DMS79 (cell line): ENCODE measurements around the gene PLEKHH2.

Experiments used
- DNase-seq: peaks from one replicate; lab custom pipeline; 2025; lab: John Stamatoyannopoulos, UW

Gene PLEKHH2

DNA sequence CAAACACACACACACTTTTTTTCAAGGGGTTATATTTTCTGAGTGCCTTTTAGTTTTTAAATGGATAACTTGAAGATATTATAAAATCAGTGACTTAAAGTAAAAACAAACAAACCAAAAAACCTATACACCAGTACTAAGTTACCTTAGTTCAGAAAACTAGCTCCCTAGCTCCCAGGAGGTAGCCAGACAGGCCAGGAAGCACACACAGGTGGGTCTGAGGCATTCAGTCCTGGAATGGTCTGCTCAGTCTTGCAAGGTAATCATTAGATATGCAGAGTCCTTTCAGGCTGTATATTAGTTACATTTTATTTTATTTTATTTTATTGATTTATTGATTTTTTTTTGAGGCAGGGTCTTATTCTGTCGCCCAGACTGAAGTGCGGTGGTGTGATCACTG is 126.0 kb downstream of the PLEKHH2 start:
- DNase-seq = no peak

DNA sequence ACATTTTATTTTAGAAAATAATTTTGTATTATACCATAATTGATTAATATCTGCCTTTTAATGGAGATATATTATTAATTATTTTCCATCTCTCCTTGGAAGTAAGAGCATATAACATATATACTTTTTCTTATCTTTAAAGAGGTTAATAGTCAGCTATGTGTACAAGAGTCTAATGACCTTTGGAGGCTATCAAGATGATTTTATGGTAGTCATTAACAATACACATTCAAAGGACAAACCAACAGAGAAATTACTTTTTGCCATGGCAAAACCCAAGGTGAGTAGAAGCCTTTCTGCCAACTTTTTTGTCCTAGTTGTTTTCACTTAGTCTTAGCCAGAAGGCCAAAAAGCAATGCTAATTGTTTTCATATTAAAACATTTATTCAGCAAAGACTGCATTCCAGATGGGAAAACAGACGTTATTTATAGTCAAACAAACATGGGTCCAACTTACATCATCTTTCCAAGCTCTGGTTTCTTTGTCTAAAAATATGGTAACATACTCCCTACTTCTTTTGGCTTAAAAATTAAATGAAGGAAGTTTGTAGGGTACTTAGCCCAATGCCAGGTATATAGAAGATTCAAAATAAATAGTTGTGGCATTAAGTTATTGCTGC is 127.1 kb downstream of the PLEKHH2 start:
- DNase-seq = no peak

DNA sequence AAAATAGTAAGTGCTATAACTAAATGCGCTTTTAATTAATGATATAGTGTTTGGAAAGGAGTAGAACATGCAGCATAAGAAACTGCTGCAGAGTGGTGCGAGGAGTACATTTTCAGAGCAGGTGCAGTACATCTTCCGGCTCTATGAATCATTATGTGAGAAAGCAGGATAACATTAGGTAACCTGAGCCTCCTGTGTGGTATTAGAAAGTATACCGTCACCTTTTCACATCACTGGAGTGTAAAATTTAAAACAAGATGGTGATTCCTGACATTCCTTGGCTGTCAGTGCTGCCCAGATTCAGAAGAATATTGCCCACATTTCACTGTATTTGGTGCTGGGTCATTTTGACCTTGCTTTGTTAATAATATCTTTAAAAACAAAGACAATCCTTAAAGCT is 128.9 kb downstream of the PLEKHH2 start:
- no peak for DNase-seq

DNA sequence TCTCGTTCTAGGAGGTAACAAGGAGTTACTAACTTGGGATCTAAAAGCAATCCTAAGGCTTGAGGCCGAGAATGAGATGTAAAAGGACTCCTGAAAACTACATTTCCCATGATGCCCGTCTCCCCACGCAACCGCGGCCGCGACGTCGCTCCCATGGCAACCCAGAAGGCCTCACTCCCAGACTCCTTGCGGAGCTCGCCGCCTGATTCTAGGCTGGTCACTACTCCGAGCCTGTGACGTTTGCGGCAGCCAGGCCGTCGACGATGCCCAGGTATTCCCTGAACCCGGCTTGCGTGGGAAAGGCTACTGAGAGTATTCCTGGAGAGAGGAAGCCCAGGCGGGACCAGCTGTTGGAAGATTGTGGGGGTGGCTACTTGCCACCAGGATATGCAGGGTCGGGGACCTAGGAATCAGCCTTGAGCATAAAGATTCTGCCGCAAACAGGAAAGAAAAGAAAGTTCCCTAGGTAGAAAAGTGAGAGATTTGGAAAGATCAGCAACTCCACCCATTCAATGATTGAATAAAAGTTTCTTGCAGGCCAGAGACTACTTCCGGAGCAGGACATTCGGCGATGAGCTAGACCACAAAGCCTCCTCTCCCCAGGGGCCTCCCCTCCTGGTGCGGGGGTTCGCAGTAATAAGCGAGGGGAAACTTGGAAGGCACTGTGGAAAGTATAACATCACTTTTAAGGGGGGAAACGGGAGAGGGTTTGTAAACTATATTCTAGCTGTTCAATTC is 137.0 kb downstream of the PLEKHH2 start, which contains the start of gene DYNC2LI1:
DYNC2LI1 (plus strand) TSS at position 164 of the 738 bp plus-strand sequence; CDS start at position 264, 100 bp downstream.
- DNase-seq = peak; percentile 83

DNA sequence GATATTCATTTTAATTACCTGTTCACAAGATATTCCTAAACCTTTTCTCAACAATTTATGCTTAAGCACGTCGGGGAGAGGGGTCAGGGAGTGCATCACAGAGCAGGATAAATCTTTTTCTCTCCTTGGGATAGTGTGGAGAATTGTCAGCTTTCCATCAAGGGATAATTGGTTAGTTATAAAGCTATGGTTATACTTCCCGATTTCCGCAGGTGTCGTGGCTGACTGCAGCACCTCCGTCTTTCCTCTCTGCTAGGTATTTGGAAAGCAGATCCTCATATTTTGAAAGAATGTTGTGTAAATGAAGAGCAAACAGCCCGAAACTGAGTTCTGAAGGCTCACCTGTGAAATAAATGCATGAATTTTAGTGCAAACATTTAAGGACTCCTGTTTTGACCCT is 137.6 kb downstream of the PLEKHH2 start:
- DNase-seq = no peak

DNA sequence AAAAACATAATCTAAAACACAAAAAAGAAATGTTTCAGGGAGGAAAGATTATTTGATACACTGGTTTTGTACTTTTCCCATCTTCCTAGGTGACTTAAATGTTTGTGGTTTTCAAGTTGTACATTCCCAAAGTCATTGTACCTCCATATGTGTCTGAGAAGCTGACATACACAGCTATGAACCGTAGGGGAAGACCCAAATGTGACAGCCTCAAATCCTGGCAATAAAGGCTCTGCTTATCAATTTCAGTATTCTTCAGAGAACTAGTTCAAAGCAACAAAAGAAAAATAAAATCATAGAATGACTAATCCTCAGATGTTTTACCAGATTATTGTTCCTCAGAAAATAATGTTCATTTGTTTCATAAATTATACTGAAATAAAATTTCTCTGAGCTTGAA is 139.3 kb downstream of the PLEKHH2 start:
- no peak for DNase-seq

DNA sequence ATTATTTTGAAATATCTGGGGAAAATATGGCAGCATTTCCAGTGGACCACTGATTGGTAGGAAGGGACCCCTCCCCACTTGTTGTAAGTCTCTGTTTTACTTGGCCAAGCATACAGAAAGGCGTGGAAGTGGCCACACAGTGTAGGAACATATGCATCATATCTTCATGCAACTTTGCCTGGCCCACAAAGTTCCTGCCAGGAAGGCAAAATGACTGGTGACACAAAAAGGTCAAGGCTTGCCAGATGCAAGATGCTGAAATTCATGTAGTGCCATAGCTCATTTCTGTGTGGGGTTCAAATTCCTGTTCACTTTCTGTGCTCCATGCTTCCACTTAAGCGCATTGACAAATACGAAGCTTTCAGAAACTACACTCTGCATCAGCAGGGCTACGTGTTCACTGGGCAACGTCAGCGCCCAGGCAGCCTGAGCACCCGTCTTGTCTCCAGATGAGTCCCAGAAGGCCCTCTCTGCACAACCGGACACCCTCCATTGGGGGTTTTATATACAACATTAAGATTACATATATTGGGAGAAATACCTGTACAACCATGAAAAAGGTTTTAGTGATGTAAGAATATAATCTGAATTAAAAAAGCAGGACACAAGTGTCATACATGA is 140.4 kb downstream of the PLEKHH2 start:
- DNase-seq = no peak

DNA sequence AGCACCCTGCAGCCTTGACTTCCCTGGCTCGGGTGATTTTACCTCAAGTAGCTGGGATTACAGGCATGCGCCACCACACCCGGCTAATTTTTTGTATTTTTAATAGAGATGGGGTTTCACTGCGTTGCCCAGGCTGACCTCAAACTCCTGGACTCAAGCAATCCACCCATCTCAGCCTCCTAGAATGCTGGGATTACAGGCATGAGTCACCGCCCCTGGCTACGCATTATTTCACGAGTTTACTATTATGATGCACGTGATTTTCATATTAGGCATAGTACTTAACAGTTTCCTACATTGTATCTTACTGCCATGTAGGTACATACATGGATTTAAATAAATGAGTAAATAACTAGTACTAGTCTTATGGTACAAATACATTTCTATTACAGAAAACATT is 141.2 kb downstream of the PLEKHH2 start:
- DNase-seq = no peak

DNA sequence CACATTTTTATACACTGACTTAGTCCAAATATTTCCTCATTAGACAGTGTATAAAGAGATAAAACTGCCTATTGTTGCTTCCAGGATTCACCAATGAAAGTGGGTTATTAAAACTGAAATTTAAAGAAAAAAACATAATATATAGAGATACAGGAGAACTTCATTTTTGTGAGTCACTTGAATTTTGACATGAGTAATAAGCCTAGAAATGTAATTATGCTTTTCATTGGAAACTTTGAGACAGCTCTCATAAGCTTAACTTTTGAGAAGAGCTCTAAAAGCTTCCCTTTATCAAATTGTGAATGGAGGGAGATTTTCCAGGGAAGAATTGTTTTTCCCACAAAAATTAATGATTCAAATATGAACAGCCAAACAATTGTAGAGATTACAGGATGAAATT is 150.8 kb downstream of the PLEKHH2 start:
- DNase-seq = no peak

DNA sequence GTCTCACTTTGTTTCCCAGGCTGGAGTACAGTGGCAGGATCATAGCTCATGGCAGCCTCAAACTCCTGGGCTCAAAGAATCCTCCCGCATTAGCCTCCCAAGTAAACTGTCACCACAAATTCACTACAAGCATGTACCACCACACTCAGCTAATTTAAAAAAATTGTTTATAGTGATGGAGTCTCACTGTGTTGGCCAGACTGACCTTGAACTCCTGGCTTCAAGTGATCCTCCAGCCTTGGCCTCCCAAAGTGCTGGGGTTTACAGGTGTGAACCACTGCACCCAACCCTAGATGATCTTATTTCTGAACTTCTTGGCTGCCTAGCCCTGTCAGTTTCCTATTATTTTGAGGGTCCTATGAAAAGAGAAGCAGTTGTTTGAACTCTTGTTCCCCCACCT is 151.6 kb downstream of the PLEKHH2 start:
- DNase-seq = no peak

DNA sequence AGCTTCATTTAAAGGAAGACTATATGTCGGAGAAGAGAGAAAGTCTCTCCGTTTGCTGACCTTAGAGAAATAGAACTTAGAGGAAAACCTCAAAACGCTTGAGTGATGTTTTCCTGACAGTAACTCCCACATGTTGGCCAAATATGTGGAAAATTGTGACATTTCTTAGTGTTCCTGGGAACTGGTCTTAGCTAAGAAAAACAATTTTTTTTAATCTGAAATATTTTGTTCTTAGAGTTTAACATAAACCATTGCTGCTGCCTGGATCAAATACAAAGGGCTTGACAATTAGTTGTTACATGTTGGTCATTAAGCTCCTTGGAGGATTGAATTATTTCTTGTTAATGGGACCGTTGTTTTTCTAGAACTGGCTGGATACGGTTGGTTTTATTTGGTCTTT is 153.1 kb downstream of the PLEKHH2 start:
- DNase-seq = no peak

DNA sequence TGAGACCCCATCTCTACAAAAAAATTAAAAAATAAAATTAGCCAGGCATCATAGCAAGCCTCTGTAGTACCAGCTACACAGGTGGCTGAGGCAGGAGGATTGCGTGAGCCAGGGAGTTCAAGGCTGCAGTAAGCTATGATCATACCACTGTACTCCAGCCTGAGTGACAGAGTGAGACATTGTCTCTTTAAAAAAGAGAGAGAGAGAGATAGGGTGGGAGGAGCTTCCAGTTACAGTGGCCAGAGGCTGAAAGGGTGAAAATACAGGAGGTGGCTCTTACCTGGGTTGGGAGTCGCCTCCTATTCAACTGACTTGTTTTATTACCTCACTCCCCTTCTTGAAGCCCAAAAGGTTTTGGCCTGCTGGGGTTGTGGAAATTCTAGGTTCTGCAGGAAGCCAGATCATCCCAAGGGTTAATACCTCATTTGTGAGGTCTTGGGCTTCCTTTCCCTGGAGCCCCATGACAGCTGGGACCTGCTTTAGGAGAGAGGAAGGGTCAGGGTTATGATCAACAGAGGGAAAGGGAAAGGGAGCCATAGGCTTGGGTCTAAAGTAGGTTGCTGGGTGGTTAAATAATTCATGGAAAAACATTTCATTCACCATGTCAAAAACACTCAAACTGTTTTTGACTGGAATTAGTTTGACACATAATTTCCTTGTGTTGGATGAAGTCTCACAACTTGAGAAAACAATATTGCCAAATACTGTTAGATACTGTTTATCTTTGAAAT is 154.1 kb downstream of the PLEKHH2 start:
- no peak for DNase-seq

DNA sequence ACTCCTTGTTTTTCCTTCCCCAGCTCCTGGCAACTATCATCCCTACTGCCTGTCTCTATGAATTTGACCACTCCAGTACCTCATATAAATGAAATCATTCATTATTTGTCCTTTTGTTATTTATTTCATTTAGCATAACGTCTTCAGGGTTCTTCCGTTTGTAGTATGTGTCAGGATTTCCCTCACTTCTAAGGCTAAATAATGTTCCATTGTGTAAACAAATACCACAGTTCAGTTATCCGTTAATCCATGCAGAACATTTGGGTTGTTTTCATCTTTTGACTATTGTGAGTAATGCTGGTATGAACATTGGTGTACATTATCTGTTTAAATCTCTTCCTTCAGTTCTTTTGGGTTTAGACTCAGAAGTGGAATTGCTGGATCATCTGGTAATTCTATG is 155.6 kb downstream of the PLEKHH2 start:
- no peak for DNase-seq

DNA sequence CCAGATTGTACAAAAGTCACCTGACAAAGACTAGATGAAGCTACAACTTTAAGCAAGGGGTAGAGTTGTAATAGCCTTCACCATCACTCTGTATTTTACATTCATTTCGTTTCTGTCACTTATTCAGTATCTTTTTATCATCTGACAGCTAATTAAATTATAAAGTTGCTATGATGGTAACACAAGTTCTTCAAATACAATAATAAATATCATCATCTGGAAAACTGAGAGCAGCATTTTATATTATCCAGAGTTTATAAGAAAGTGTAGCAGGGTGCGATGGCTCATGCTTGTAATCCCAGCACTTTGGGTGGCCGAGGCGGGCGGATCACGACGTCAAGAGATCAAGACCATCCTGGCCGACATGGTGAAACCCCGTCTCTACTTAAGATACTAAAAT is 157.9 kb downstream of the PLEKHH2 start:
- DNase-seq = no peak

DNA sequence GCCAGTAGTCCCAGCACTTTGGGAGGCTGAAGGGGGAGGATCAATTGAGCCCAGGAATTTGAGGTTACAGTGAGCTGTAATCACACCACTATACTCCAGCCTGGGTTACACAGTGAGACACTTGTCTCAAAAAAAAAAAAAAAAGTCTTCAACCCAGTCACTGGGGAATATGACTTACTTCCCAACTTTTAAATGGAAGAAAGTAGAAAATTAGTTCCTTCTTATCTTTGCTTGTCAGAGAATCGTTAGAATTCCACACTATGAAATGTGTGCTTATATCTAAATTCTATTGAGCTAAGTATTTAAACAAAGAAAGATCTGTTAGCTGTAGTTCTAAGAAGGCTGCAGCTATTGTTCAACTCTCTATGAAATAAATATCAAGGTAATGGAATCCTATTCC is 159.1 kb downstream of the PLEKHH2 start:
- no peak for DNase-seq

DNA sequence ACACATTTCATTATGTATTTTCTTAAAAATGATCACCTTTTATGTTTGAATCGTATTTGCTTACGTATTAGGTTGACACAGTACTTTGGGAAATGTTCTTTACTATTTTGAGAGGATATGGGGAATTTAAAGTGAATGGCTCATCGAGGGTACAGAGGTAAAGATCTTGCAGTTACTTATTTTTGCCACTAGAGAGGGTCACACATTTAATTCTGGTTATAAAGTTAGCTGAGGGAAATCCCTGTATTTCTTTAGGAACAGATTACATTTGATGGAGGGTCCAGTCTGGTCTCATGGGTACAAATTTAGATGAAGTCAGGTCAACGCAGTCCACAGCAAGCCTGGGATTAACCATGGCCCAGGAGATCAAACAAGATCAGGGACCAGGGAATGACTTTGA is 161.2 kb downstream of the PLEKHH2 start:
- no peak for DNase-seq

DNA sequence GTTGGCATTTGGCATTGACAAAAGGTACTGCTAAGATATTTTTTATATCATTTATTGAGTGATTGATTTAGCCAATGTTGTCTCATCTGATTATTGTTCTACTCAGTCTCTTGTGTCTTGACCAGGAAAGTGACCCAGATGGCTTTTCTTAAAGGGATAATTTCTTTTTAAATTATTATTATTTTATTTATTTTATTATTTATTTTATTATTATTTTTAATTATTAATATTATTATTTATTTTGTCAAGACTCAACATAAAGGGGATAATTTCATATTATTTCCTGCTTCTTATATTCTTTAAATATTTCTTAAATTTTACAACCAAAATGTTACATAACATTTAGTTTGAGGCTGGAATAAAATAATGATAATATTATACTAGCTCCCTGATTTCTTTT is 163.8 kb downstream of the PLEKHH2 start:
- DNase-seq = no peak

DNA sequence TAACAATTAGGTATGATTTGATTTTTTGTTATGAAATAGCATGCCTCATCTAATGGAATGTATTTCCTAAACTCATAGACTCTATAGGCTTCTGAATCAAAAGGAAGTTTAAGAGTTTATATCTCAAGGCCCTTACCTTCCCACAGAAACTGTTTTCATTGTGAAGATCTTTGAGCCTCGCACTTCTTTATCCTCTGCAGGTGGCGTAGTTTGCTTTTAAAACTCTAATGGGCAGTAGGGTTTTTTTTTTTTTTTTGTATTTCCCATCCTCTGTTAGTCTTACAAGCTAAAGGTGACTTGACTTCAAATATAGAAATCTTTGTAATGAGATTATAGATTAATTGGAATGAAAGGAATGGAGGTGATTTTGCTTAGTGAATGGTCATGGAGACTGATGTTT is 165.1 kb downstream of the PLEKHH2 start:
- DNase-seq = no peak

DNA sequence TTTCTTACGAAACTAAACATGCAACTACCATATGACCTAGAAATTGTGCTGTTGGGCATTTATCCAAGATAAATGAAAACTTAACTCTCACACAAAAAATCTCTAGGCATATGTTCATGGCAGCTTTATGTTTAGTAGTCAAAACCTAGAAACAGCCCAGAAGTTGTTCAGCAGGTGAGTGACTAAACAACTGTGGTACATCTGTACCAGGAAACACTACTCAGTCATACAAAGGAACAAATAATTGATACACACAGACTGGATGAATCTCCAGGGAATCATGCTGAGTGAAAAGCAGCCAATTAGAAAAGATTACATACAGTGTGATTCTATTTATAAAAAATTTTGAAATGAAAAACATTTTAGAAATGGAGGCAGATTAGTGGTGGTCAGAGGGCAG is 166.1 kb downstream of the PLEKHH2 start:
- DNase-seq = no peak

DNA sequence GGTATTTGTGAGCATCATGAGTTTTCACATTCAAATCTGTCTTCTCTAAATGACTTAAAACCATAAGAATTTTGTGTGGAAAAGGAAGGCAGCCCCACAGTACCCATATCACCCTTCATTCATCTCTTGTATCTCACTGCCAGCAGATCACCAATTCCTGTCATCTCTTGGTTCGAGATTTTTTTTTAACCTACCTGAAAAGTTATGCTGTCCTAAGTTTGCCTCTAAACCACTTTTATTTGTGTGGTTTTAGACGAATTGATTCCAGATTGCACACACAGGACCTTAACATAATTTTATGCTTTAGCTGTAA is 169.6 kb downstream of the PLEKHH2 start:
- DNase-seq = no peak

DNA sequence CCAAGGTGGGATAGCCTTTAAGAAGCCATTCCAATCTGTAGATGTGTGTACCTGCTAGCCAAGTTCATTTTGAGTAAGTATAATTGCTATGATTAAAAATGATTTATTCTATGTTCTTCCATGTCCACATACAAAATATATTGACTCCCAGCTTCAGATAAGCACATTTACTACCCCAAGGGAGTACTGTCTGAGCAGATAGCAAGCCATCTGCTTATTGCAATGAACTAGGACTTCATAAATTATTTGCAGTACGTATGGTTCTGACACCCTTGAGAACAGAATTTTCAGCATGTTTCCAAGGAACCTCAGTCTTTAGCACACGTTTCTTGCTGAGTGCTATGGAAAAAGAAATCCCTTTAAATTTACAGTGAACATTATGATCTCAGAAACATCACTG is 173.4 kb downstream of the PLEKHH2 start:
- DNase-seq = no peak

DNA sequence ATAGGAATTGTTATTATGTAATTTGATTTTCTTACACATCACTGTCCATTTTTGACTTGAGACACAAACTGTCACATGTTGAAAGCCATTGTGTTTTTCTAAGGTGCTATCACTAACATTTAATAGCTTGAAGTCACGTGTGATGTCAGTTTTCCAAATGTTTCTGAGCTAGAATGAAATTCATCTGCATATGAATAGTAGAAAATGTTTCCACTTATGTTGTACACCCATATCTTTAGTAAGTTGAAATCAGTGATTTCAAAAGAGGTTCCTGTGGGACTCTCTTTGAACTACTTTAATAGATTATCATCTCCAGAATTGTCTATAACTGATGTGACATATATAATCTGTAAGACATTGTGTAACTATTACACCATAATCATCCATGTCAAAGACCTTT is 173.8 kb downstream of the PLEKHH2 start:
- DNase-seq = no peak

DNA sequence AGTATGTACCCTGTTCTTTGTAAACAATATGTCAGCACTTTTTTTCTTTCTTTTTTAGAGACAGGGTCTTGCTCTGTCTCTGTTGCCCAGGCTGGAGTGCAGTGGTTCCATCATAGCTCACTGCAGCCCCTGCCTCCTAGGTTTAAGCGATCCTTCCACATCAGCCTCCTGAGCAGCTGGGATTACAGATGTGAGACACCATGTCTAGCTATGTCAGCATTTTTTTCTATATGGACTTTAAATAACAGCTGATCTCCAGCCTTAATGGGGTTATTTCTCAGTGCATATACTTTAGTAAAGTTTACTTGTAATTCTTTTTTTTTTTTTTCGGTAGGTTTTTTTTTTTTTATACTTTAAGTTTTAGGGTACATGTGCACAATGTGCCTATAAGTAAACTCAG is 174.9 kb downstream of the PLEKHH2 start:
- no peak for DNase-seq
